SH-SY5Y (cell line): ENCODE measurements around the gene TMEM53.

ENCODE experiments used
- GATA2 ChIP-seq: IDR thresholded peaks from 2 replicates; pipeline ENCODE4 v1.6.1; 2011; ENCODE audit warnings: mild to moderate bottlenecking, low read depth, low read length
- GATA3 ChIP-seq: IDR thresholded peaks from 2 replicates; pipeline ENCODE4 v1.6.1; 2011; ENCODE audit warnings: low read depth, mild to moderate bottlenecking, low read length, moderate library complexity

Gene TMEM53

GRCh38 chr1:44707959-44708831 is 33.9 kb upstream of the TMEM53 start:
- TF ChIP-seq GATA3 (no peak), GATA2 (no peak)

GRCh38 chr1:44707112-44707881 is 33.0 kb upstream of the TMEM53 start:
- no peak for TF ChIP-seq GATA3
- no peak for TF ChIP-seq GATA2

GRCh38 chr1:44705938-44706337 is 31.7 kb upstream of the TMEM53 start:
- TF ChIP-seq GATA3: no peak
- TF ChIP-seq GATA2: no peak

- no peak for TF ChIP-seq GATA2
- no peak for TF ChIP-seq GATA3
These were observed 31.2 kb upstream of the TMEM53 start for GRCh38 chr1:44705470-44705869.

- no peak for TF ChIP-seq GATA3
- TF ChIP-seq GATA2: no peak
These were observed 26.9 kb upstream of the TMEM53 start for GRCh38 chr1:44701141-44701573.

GRCh38 chr1:44700573-44700972 is 26.3 kb upstream of the TMEM53 start:
- TF ChIP-seq GATA2: no peak
- no peak for TF ChIP-seq GATA3

GRCh38 chr1:44698138-44698537 is 23.9 kb upstream of the TMEM53 start:
- TF ChIP-seq GATA2 (no peak), GATA3 (no peak)

- TF ChIP-seq GATA2 (no peak), GATA3 (no peak)
These were observed 22.6 kb upstream of the TMEM53 start for GRCh38 chr1:44696789-44697345.

- TF ChIP-seq GATA2: no peak
- TF ChIP-seq GATA3: no peak
These were observed 21.8 kb upstream of the TMEM53 start for GRCh38 chr1:44696101-44696500.

GRCh38 chr1:44695671-44696070 is 21.4 kb upstream of the TMEM53 start:
- TF ChIP-seq GATA2 (no peak), GATA3 (no peak)

- no peak for TF ChIP-seq GATA2
- no peak for TF ChIP-seq GATA3
These were observed 20.7 kb upstream of the TMEM53 start for GRCh38 chr1:44694863-44695478.

- no peak for TF ChIP-seq GATA3
- TF ChIP-seq GATA2: no peak
These were observed 19.6 kb upstream of the TMEM53 start for GRCh38 chr1:44693900-44694299.

GRCh38 chr1:44693159-44693558 is 18.9 kb upstream of the TMEM53 start:
- TF ChIP-seq GATA2: no peak
- TF ChIP-seq GATA3: no peak

- no peak for TF ChIP-seq GATA3
- TF ChIP-seq GATA2: no peak
These were observed 15.1 kb upstream of the TMEM53 start for GRCh38 chr1:44689447-44689765.
